ENCODE results near the gene ADISSP.
A peak's percentile ranks its signal among the peaks of the same experiment; 100 is the strongest.

Gene ADISSP

GRCh38 chr20:3739926-3740451 is 27.6 kb downstream of the ADISSP start:
- no peak for TF ChIP-seq ZFP30 (CRISPR knock-in tag; IDR thresholded peaks at IDR 0.05)
- TF ChIP-seq ARNTL (CRISPR knock-in tag; IDR thresholded peaks at IDR 0.05; ENCODE audit: borderline replicate concordance, low read depth), result no peak
- no peak for TF ChIP-seq CSDC2 (CRISPR knock-in tag; IDR thresholded peaks at IDR 0.05)
- no peak for TF ChIP-seq ZFP3 (CRISPR knock-in tag; IDR thresholded peaks at IDR 0.05)
- no peak for TF ChIP-seq ZNF70 (CRISPR knock-in tag; IDR thresholded peaks at IDR 0.05)
- no peak for TF ChIP-seq ESRRG (CRISPR knock-in tag; IDR thresholded peaks at IDR 0.05)
- TF ChIP-seq PATZ1 (CRISPR knock-in tag; IDR thresholded peaks at IDR 0.05; ENCODE audit: borderline replicate concordance), result no peak
- no peak for TF ChIP-seq GLIS3 (CRISPR knock-in tag; IDR thresholded peaks at IDR 0.05)
- ATAC-seq, result no peak; the same call in 2 of the 3 replicates

GRCh38 chr20:3739054-3739925 is 28.3 kb downstream of the ADISSP start:
- TF ChIP-seq ARNTL (CRISPR knock-in tag; IDR thresholded peaks at IDR 0.05; ENCODE audit: borderline replicate concordance, low read depth), result no peak
- no peak for TF ChIP-seq SNAI2 (CRISPR knock-in tag; IDR thresholded peaks at IDR 0.05)
- TF ChIP-seq ZNF70 (CRISPR knock-in tag; IDR thresholded peaks at IDR 0.05), result no peak
- no peak for TF ChIP-seq POU6F1 (CRISPR knock-in tag; IDR thresholded peaks at IDR 0.05; ENCODE audit: borderline replicate concordance, low read depth)
- TF ChIP-seq TOX (CRISPR knock-in tag; IDR thresholded peaks at IDR 0.05; ENCODE audit: borderline replicate concordance), result no peak
- no peak for TF ChIP-seq CSDC2 (CRISPR knock-in tag; IDR thresholded peaks at IDR 0.05)
- no peak for TF ChIP-seq PPARA (CRISPR knock-in tag; IDR thresholded peaks at IDR 0.05; ENCODE audit: borderline replicate concordance)
- TF ChIP-seq BACH2 (CRISPR knock-in tag; IDR thresholded peaks at IDR 0.05; ENCODE audit: borderline replicate concordance), result no peak
- no peak for TF ChIP-seq RARB (CRISPR knock-in tag; IDR thresholded peaks at IDR 0.05)
- peak; percentile 42 for ATAC-seq

- ATAC-seq, result no peak; the same call in 2 of the 3 replicates
These were observed 29.2 kb downstream of the ADISSP start for GRCh38 chr20:3738111-3739053.

More at GRCh38 chr20:3738111-3739053, 29.2 kb downstream of the ADISSP start:
- no peak for TF ChIP-seq ZFP3 (CRISPR knock-in tag; IDR thresholded peaks at IDR 0.05)
- TF ChIP-seq ESRRG (CRISPR knock-in tag; IDR thresholded peaks at IDR 0.05), result no peak
- TF ChIP-seq BACH2 (CRISPR knock-in tag; IDR thresholded peaks at IDR 0.05; ENCODE audit: borderline replicate concordance), result no peak
- no peak for TF ChIP-seq PPARA (CRISPR knock-in tag; IDR thresholded peaks at IDR 0.05; ENCODE audit: borderline replicate concordance)
- no peak for TF ChIP-seq CREB5 (CRISPR knock-in tag; IDR thresholded peaks at IDR 0.05; ENCODE audit: low read depth)
- no peak for TF ChIP-seq SNAI2 (CRISPR knock-in tag; IDR thresholded peaks at IDR 0.05)
- TF ChIP-seq CSDC2 (CRISPR knock-in tag; IDR thresholded peaks at IDR 0.05), result no peak
- no peak for TF ChIP-seq POU6F1 (CRISPR knock-in tag; IDR thresholded peaks at IDR 0.05; ENCODE audit: borderline replicate concordance, low read depth)
- no peak for TF ChIP-seq CSRNP3 (CRISPR knock-in tag; IDR thresholded peaks at IDR 0.05)
